ENCODE results near the gene SLC7A1. TPM values are rescaled to one million over a fixed set of nuclear protein-coding genes. Genes with fewer than 3 reads are reported as not detected.

Gene SLC7A1
- total RNA-seq, 2 experiments from 2014 or later: 11.3 to 12.3 TPM

- Mint-ChIP-seq H3K4me3 (peak overlapping the region; percentile 90), H3K9me3 (no peaks in the 10 kb centered on the region), H3K36me3 (ENCODE audit: low read depth) (no peaks in the 10 kb centered on the region), H3K27me3 (no peaks in the 10 kb centered on the region), H3K4me1 (ENCODE audit: low read depth) (peaks cover 30% of the 10 kb centered on the region), H3K27ac (peak overlapping the region; percentile 74)
- DNase-seq: no peak
- Histone ChIP-seq H3K27me3 (ENCODE audit: control insufficient read depth in 1 of 2, insufficient read depth in 2 of 2, low read length in 2 of 2) (no peaks in the 10 kb centered on the region), H3K36me3 (ENCODE audit: insufficient read depth, low read length) (no peaks in the 10 kb centered on the region), H3K4me3 (ENCODE audit: low read length) (no peak overlapping the region), H3K9me3 (ENCODE audit: control insufficient read depth in 1 of 2, insufficient read depth in 1 of 2, low read length in 2 of 2) (no peaks in the 10 kb centered on the region), H3K27ac (ENCODE audit: low read depth in 1 of 2, low read length in 2 of 2) (no peak overlapping the region), H3K4me1 (ENCODE audit: insufficient read depth, low read length) (peaks cover 20% of the 10 kb centered on the region)
- ChIA-PET POLR2A (no interaction called here), CTCF (no interaction called here)
- ATAC-seq (ENCODE audit: poor library complexity): no peak
- TF ChIP-seq CTCF (IDR thresholded peaks at IDR 0.05): no peak
- intact Hi-C loops (cut with DNase I, micrococcal nuclease): loop anchor here in 1 of 2 experiments (5.0 to 10.0 kb wide), 4 partner anchors 255 to 1018 kb away; partner anchors contain the start of genes HMGB1, UBL3 and USPL1
Observed at GRCh38 chr13:29597246-29597645, 1.8 kb upstream of the SLC7A1 start.

- intact Hi-C loops (cut with DNase I, micrococcal nuclease): loop anchor here in 1 of 2 experiments (5.0 to 10.0 kb wide), 4 partner anchors 256 to 1019 kb away; partner anchors contain the start of genes HMGB1, UBL3 and USPL1
- Histone ChIP-seq H3K27ac (ENCODE audit: low read depth in 1 of 2, low read length in 2 of 2) (peak overlapping the region in 1 of 2 donors; percentile 52), H3K4me1 (ENCODE audit: insufficient read depth, low read length) (peaks cover 23% of the 10 kb centered on the region), H3K9me3 (ENCODE audit: control insufficient read depth in 1 of 2, insufficient read depth in 1 of 2, low read length in 2 of 2) (no peaks in the 10 kb centered on the region), H3K27me3 (ENCODE audit: control insufficient read depth in 1 of 2, insufficient read depth in 2 of 2, low read length in 2 of 2) (no peaks in the 10 kb centered on the region), H3K4me3 (ENCODE audit: low read length) (peak overlapping the region; percentile 60), H3K36me3 (ENCODE audit: insufficient read depth, low read length) (peaks cover 2% of the 10 kb centered on the region)
- no peaks in the 10 kb centered on the region for H3K9me3 Mint-ChIP-seq
- ChIA-PET POLR2A (interaction anchor here (0.9 to 1.7 kb wide), 5 partner anchors 9 to 1022 kb away, joined by 3 to 5 read pairs (median 4); partner anchors contain the start of gene USPL1), CTCF (interaction anchor here (1.2 kb wide), 1 partner anchor 519 kb away, joined by 5 read pairs; no protein-coding TSS in a partner anchor)
- H3K4me3 Mint-ChIP-seq: peak overlapping the region; percentile 90
- peaks cover 42% of the 10 kb centered on the region for H3K4me1 Mint-ChIP-seq (ENCODE audit: low read depth)
- peak overlapping the region; percentile 74 for H3K27ac Mint-ChIP-seq
- no peaks in the 10 kb centered on the region for H3K27me3 Mint-ChIP-seq
- ATAC-seq (ENCODE audit: poor library complexity): no peak
- no peak for DNase-seq
- no peak for TF ChIP-seq CTCF (IDR thresholded peaks at IDR 0.05)
- no peaks in the 10 kb centered on the region for H3K36me3 Mint-ChIP-seq (ENCODE audit: low read depth)
Observed at GRCh38 chr13:29596064-29596418, 553 bp upstream of the SLC7A1 start.

- no peak for TF ChIP-seq CTCF (IDR thresholded peaks at IDR 0.05)
- Mint-ChIP-seq H3K4me1 (ENCODE audit: low read depth) (peaks cover 51% of the 10 kb centered on the region), H3K27me3 (no peaks in the 10 kb centered on the region), H3K36me3 (ENCODE audit: low read depth) (no peaks in the 10 kb centered on the region), H3K9me3 (no peaks in the 10 kb centered on the region), H3K4me3 (peak overlapping the region; percentile 97), H3K27ac (peak overlapping the region; percentile 93)
- Histone ChIP-seq H3K4me3 (ENCODE audit: low read length) (peak overlapping the region; percentile 65), H3K36me3 (ENCODE audit: insufficient read depth, low read length) (peaks cover 2% of the 10 kb centered on the region), H3K4me1 (ENCODE audit: insufficient read depth, low read length) (peaks cover 29% of the 10 kb centered on the region), H3K27me3 (ENCODE audit: control insufficient read depth in 1 of 2, insufficient read depth in 2 of 2, low read length in 2 of 2) (no peaks in the 10 kb centered on the region), H3K27ac (ENCODE audit: low read depth in 1 of 2, low read length in 2 of 2) (peak overlapping the region in 1 of 2 donors; percentile 31), H3K9me3 (ENCODE audit: control insufficient read depth in 1 of 2, insufficient read depth in 1 of 2, low read length in 2 of 2) (no peaks in the 10 kb centered on the region)
- CTCF ChIA-PET: interaction anchor here (1.5 kb wide), 1 partner anchor 520 kb away, joined by 3 read pairs; no protein-coding TSS in a partner anchor
- POLR2A ChIA-PET: interaction anchor here (1.0 to 1.7 kb wide), 6 partner anchors 30 to 1022 kb away, joined by 3 to 6 read pairs (median 4); no protein-coding TSS in a partner anchor
- DNase-seq (peak; percentile 20 to 81 (median 44)), ATAC-seq (ENCODE audit: poor library complexity) (peak; percentile 40)
- intact Hi-C loops (cut with DNase I, micrococcal nuclease): loop anchor here in 1 of 2 experiments (5.0 to 10.0 kb wide), 4 partner anchors 257 to 1020 kb away; partner anchors contain the start of genes HMGB1, UBL3 and USPL1
Observed at GRCh38 chr13:29594710-29595379, 643 bp downstream of the SLC7A1 start.

All from CD4-positive, alpha-beta T cell (primary cell).